H1 (cell line): Measurements from ENCODE around the gene MRC2. TPM values are rescaled to one million over a fixed set of nuclear protein-coding genes. Genes with fewer than 3 reads are reported as not detected.

Source experiments
- CTBP2 ChIP-seq: IDR thresholded peaks from 2 replicates; pipeline ENCODE4 v1.7.0; 2011; ENCODE audit warnings: borderline replicate concordance, mild to moderate bottlenecking, moderate library complexity, mixed read lengths, low read length; ENCODE audit not compliant: insufficient read depth, insufficient read length
- polyA plus RNA-seq, 7 experiments: library from polyadenylated mRNA; depleted of rRNA in 3 of 7; stranded (reverse) in 5 of 7; unstranded in 2 of 7; fragments of >200 nt in 5 of 7; fragments of 200-250 nt in 2 of 7; gene quantifications; 1 replicate in 5 of 7; 2 replicates in 1 of 7; 4 replicates in 1 of 7; pipeline versions ENCODE4 v1.2.1 to v1.2.3, GENCODE V29; 2011 to 2013; ENCODE audit warnings: missing spikeins in 2 of 7, mixed read lengths in 2 of 7
- total RNA-seq: library from RNA; stranded (reverse); fragmentation: NEBNext Ultra II Directional; extraction: Animal tissue kit (Norgen Biotek cat#: 25700); gene quantifications from 2 replicates; pipeline ENCODE4 v1.2.1, GENCODE V29; 2021
- TF ChIP-seq, protein P1 (sequence below): IDR thresholded peaks from 2 replicates; pipeline ENCODE4 v1.6.1; 2012; ENCODE audit warnings: low read length, inconsistent platforms
- TF ChIP-seq, protein P2 (sequence below): IDR thresholded peaks from 2 replicates; pipeline ENCODE4 v1.6.1; 2012; ENCODE audit warnings: inconsistent platforms

The MRC2 gene
- total and polyA plus RNA-seq, 2 of the 8 experiments (the other 6 are each of a cell fraction or from before 2014, with no cell fraction given): 7.0 to 24.2 TPM

DNA sequence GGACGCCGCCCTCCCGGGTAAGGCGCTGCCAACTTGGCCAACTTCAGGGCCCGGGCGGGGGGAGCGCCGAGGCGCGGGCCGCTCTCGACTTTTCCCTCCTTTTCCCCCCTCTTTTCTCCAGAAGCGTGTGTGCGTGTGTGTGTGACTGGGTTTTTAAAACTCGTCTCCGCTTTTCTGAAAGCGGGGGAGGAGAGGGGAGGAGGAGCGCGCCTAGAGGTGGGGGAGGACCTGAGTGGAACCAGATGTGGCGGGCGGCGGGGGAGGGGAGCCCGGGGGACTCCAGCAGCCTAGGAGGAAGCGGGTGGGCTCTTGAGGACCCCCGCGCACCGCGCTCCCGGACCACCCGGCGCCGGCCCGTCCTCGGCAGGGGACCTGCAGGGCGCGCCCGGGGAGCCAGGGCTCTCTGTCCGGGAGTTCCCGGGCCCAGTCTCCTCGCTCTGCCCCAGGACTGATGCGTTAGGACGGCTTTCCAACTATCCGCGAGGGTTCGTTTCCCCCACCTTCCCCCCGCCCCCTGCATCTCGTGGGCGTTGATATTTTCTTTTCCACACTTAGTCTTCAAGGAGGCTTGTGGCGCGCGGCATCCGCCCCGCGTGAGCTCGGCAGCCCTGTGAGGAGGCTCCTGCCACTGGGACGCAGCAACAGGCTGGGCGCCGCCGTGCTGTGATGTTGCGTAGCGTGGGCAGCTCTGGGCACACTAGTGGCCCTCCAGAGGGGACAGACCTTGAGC, 599 bp downstream of the MRC2 start (continued):
- TF ChIP-seq, protein P1, sequence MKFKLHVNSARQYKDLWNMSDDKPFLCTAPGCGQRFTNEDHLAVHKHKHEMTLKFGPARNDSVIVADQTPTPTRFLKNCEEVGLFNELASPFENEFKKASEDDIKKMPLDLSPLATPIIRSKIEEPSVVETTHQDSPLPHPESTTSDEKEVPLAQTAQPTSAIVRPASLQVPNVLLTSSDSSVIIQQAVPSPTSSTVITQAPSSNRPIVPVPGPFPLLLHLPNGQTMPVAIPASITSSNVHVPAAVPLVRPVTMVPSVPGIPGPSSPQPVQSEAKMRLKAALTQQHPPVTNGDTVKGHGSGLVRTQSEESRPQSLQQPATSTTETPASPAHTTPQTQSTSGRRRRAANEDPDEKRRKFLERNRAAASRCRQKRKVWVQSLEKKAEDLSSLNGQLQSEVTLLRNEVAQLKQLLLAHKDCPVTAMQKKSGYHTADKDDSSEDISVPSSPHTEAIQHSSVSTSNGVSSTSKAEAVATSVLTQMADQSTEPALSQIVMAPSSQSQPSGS: no peak
- peak; percentile 10 for TF ChIP-seq CTBP2
- TF ChIP-seq, protein P2, sequence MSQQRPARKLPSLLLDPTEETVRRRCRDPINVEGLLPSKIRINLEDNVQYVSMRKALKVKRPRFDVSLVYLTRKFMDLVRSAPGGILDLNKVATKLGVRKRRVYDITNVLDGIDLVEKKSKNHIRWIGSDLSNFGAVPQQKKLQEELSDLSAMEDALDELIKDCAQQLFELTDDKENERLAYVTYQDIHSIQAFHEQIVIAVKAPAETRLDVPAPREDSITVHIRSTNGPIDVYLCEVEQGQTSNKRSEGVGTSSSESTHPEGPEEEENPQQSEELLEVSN: peak; percentile 63
- TF ChIP-seq, all 59 proteins: peak for 3
